GM23338 (cell line): ENCODE results near the gene ZBTB7A. TPM values are rescaled to one million over a fixed set of nuclear protein-coding genes. Genes with fewer than 3 reads are reported as not detected.

Source experiments
- EZH2phosphoT487 ChIP-seq: fragments of 200-600 bp; sonication (generic); IDR thresholded peaks from one replicate; pipeline ENCODE4 v1.8.1; 2018; ENCODE audit warnings: antibody characterized with exemption; ENCODE audit not compliant: unreplicated experiment
- JUNB ChIP-seq: IDR thresholded peaks from one replicate; pipeline ENCODE4 v1.6.1; 2016; ENCODE audit warnings: antibody characterized with exemption; ENCODE audit not compliant: unreplicated experiment
- NANOG ChIP-seq: IDR thresholded peaks from 2 replicates; pipeline ENCODE4 v1.6.1; 2016; ENCODE audit warnings: antibody characterized with exemption, borderline replicate concordance
- REST ChIP-seq: IDR thresholded peaks from one replicate; pipeline ENCODE4 v1.6.1; 2018; ENCODE audit warnings: antibody characterized with exemption; ENCODE audit not compliant: unreplicated experiment
- ZNF331 ChIP-seq: fragments of 250-450 bp; sonication (Bioruptor Pico); IDR thresholded peaks from 2 replicates; pipeline ENCODE4 v1.5.0; 2020; ENCODE audit warnings: low read depth, mild to moderate bottlenecking, moderate library complexity
- ZNF462 ChIP-seq: fragments of 250-450 bp; sonication (Bioruptor Pico); IDR thresholded peaks from 2 replicates; pipeline ENCODE4 v1.5.0; 2020; ENCODE audit warnings: mild to moderate bottlenecking, moderate library complexity
- polyA plus RNA-seq: library from polyadenylated mRNA; unstranded; fragments of >200 nt; fragmentation: Nextera tagmentation; extraction: Ambion mirVana; gene quantifications from 2 replicates; pipeline ENCODE4 v1.2.1, GENCODE V29; 2016
- total RNA-seq: library from RNA; depleted of rRNA; stranded (reverse); fragments of >200 nt; shearing (Covaris generic); gene quantifications from 2 replicates; pipeline ENCODE4 v1.2.3, GENCODE V29; 2014

The ZBTB7A gene
- total and polyA plus RNA-seq, 2 experiments from 2014 or later: 9.5 to 35.0 TPM

DNA sequence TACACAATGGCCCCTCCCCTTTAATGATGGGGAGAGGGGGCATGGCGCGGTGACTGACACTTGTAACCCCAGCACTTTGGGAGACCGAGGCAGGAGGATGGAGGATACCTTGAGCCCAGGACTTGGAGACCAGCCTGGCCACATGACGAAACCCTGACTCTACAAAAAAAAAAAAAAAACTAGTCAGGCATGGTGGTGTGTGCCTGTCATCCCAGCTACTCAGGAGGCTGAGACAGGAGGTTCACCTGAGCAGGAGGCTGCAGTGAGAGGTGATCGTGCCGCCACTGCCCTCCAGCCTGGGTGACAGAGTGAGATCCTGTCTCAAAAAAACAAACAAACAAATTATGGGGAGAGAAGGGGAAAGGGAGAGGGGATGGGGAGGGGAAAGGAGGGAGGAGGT, 13.8 kb upstream of the ZBTB7A start (continued):
- no peak for TF ChIP-seq ZNF462 (CRISPR knock-in tag)
- TF ChIP-seq ZNF331: no peak
- TF ChIP-seq EZH2phosphoT487: no peak
- no peak for TF ChIP-seq NANOG
- no peak for TF ChIP-seq JUNB
- no peak for TF ChIP-seq REST
